HepG2 (cell line): Measurements from ENCODE around the gene RHOBTB3. TPM values are rescaled to one million over a fixed set of nuclear protein-coding genes. Genes with fewer than 3 reads are reported as not detected.

Source experiments
- ATAC-seq: fragments of 200-7000 bp; cut with Tn5 transposase; 3 replicates; pipeline ENCODE4 v1.9.1; 2020; ENCODE audit warnings: mild to moderate bottlenecking, moderate library complexity
- BruUV-seq: library from RNA; stranded (reverse); fragments of 400-500 nt; replicated peaks from 2 replicates; lab custom pipeline; 2021; lab: Mats Ljungman, UMichigan
- CTCF ChIA-PET: fragments of 300-600 bp; formaldehyde crosslinking; extraction: SDS; loops from one replicate; lab custom pipeline; 2021; ENCODE audit warnings: low total read pairs, inconsistent platforms, low intra/inter-chr PET ratio; lab: Yijun Ruan, JAX
- POLR2A ChIA-PET: fragments of 350-600 bp; sonication (Branson Sonifier 250); formaldehyde crosslinking; loops from one replicate; lab custom pipeline; 2020; ENCODE audit warnings: antibody characterized with exemption, inconsistent platforms; lab: Yijun Ruan, JAX
- DNase-seq: peaks from one replicate; pipeline ENCODE4 v3.0.0-alpha.2; 2015; ENCODE audit warnings: low spot score
- FAIRE-seq: peaks from 3 replicates; lab custom pipeline; 2011; peaks lifted over from hg19 to GRCh38; lab: Jason Lieb, UNC
- H2AFZ ChIP-seq: one replicate; pipeline ENCODE4 v1.6.1; 2011; ENCODE audit warnings: low read length, inconsistent platforms
- H3K27ac ChIP-seq: fragments of 300-600 bp; 3 replicates; pipeline ENCODE4 v1.8.0; 2011; ENCODE audit warnings: mixed run types, mild to moderate bottlenecking, mixed read lengths, low read length, inconsistent platforms; ENCODE audit not compliant: insufficient read depth; ENCODE audit errors: extremely low read length
- H3K27me3 ChIP-seq, 2 experiments: fragments of 200-600 bp in 1 of 2; 2 replicates in 1 of 2; 3 replicates in 1 of 2; pipeline versions ENCODE4 v1.6.0 to v1.8.0; 2011; ENCODE audit warnings: low read length in 2 of 2, mild to moderate bottlenecking in 2 of 2, moderate library complexity in 2 of 2, inconsistent platforms in 1 of 2; ENCODE audit not compliant: insufficient read depth in 2 of 2, control insufficient read depth in 1 of 2
- H3K36me3 ChIP-seq, 2 experiments: fragments of 200-600 bp in 1 of 2; replicated peaks in 1 of 2; 2 replicates in 1 of 2; 3 replicates in 1 of 2; pipeline versions ENCODE4 v1.5.1 to v1.8.0; 2011; ENCODE audit warnings: low read length in 2 of 2, inconsistent platforms in 1 of 2; ENCODE audit not compliant: insufficient read depth in 2 of 2, control insufficient read depth in 1 of 2
- H3K4me1 ChIP-seq: 2 replicates; pipeline ENCODE4 v1.5.1; 2012; ENCODE audit warnings: low read length, inconsistent platforms; ENCODE audit not compliant: insufficient read depth
- H3K4me2 ChIP-seq: 2 replicates; pipeline ENCODE4 v1.6.0; 2011; ENCODE audit warnings: low read depth, low read length, inconsistent platforms
- H3K4me3 ChIP-seq, 3 experiments: fragments of 200-600 bp in 1 of 3; sonication (generic), shearing (Covaris generic) in 1 of 3; replicated peaks in 1 of 3; 2 replicates each; pipeline ENCODE4 v1.5.1; 2011 to 2016; ENCODE audit warnings: low read length in 3 of 3, inconsistent platforms in 2 of 3, low read depth in 2 of 3, mild to moderate bottlenecking in 2 of 3, control low read depth in 1 of 3, mixed read lengths in 1 of 3; ENCODE audit not compliant: insufficient read depth in 1 of 3
- H3K79me2 ChIP-seq: one replicate; pipeline ENCODE4 v1.6.1; 2011; ENCODE audit warnings: low read length, inconsistent platforms; ENCODE audit not compliant: insufficient read depth
- H3K9ac ChIP-seq: 2 replicates; pipeline ENCODE4 v1.6.0; 2011; ENCODE audit warnings: mild to moderate bottlenecking, low read depth, low read length, inconsistent platforms; ENCODE audit not compliant: insufficient read depth
- H3K9me3 ChIP-seq: 2 replicates; pipeline ENCODE4 v1.5.1; 2012; ENCODE audit warnings: mild to moderate bottlenecking, low read length
- H4K20me1 ChIP-seq: 2 replicates; pipeline ENCODE4 v1.6.0; 2011; ENCODE audit warnings: inconsistent platforms, mild to moderate bottlenecking, low read length, moderate library complexity; ENCODE audit not compliant: insufficient read depth
- ELF4 ChIP-seq: sonication (generic); formaldehyde crosslinking; IDR thresholded peaks from 2 replicates; pipeline ENCODE4 v1.5.0; 2020; ENCODE audit warnings: missing genetic modification reagents, mild to moderate bottlenecking, moderate library complexity, borderline replicate concordance
- MAZ ChIP-seq, 2 experiments: sonication (generic) in 1 of 2; formaldehyde crosslinking in 1 of 2; IDR thresholded peaks; 2 replicates each; pipeline versions ENCODE4 v1.5.0 to v1.6.1; 2012 to 2020; ENCODE audit warnings: low read depth in 2 of 2, mild to moderate bottlenecking in 2 of 2, borderline replicate concordance in 1 of 2, improper control_type of control experiment in 1 of 2, low read length in 1 of 2, missing genetic modification reagents in 1 of 2, moderate library complexity in 1 of 2
- PTBP1 ChIP-seq: fragments of 200-400 bp; formaldehyde crosslinking; IDR thresholded peaks from 2 replicates; pipeline ENCODE4 v1.6.1; 2018; ENCODE audit warnings: low read length, low read depth; ENCODE audit not compliant: poor library complexity, severe bottlenecking
- TCF7L2 ChIP-seq: IDR thresholded peaks from 2 replicates; pipeline ENCODE4 v1.6.1; 2011; ENCODE audit warnings: mild to moderate bottlenecking, low read depth, low read length, moderate library complexity
- TEAD3 ChIP-seq: optimal IDR thresholded peaks from 2 replicates; pipeline ENCODE3; 2016; ENCODE audit warnings: borderline replicate concordance
- ZKSCAN8 ChIP-seq: IDR thresholded peaks from 2 replicates; pipeline ENCODE4 v1.6.1; 2016; ENCODE audit warnings: borderline replicate concordance, missing genetic modification reagents, missing compliant biosample characterization
- ZNF891 ChIP-seq: sonication (generic); formaldehyde crosslinking; IDR thresholded peaks from 2 replicates; pipeline ENCODE4 v1.5.0; 2020; ENCODE audit warnings: mild to moderate bottlenecking, missing genetic modification reagents
- whole genome bisulfite sequencing: methylation state at CpG from one replicate; pipeline ENCODE4 v1.1.6; 2017; ENCODE audit warnings: low lambda C conversion rate; 5-methylcytosine and 5-hydroxymethylcytosine counted together
- in situ Hi-C: cut with HindIII; loops from 2 replicates; pipeline ENCODE4 v1.10.0; 2017; ENCODE audit warnings: low pct_unique_long_range_greater_than_20kb; ENCODE audit not compliant: extremely low pct_ligation_motif_present
- intact Hi-C: fragments of 100-400 bp; cut with micrococcal nuclease; formaldehyde crosslinking; loops from one replicate; pipeline ENCODE4 v1.10.0; 2022; ENCODE audit not compliant: unreplicated experiment
- polyA plus RNA-seq, 8 experiments: library from polyadenylated mRNA; depleted of rRNA in 3 of 8; stranded (reverse) in 7 of 8; unstranded in 1 of 8; fragments of >200 nt; fragmentation: Illumina TruSeq in 4 of 8; extraction: Trizol in 4 of 8; gene quantifications; 2 replicates each; pipeline versions ENCODE4 v1.2.1 to v1.2.3, GENCODE V29; 2011 to 2016; ENCODE audit warnings: low read depth in 4 of 8, missing spikeins in 1 of 8, mixed read lengths in 1 of 8; ENCODE audit not compliant: insufficient read depth in 1 of 8
- total RNA-seq, 5 experiments: library from RNA; depleted of rRNA; stranded (reverse); fragments of >200 nt; fragmentation: Illumina TruSeq; extraction: Trizol; gene quantifications; 2 replicates each; pipeline ENCODE4 v1.2.3, GENCODE V29; 2016; ENCODE audit warnings: low read depth in 1 of 5
- TF ChIP-seq, protein P1 (sequence below): sonication (generic); formaldehyde crosslinking; IDR thresholded peaks from 2 replicates; pipeline ENCODE4 v1.8.0; 2022; ENCODE audit warnings: missing genetic modification reagents, mild to moderate bottlenecking, inconsistent platforms, borderline replicate concordance

RHOBTB3 gene
- total and polyA plus RNA-seq, 2 of the 13 experiments (the other 11 are each of a cell fraction or from before 2014, with no cell fraction given): 31.6 to 35.4 TPM

DNA sequence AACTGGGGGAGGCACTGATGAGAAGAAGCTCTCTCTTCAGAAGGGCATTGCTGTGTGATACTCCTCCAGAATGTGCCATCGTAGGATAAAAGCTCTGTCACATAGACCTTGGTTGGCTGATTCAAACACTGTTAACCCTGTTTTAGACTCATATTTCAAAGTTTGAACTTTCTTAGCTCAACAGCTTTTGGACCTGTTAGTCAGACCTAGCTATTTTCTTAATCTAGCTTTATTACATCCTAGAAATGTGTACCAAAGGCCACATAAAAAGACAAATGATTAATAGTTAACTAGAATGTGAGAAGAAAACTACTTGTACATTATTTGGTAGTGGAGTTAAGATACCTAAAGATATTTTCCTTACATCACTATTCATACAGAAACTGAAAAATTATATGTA is 4.3 kb downstream of the RHOBTB3 start:
- Histone ChIP-seq H3K4me3 (no peak overlapping the region), H3K36me3 (peaks cover 0 to 11% of the 10 kb centered on the region in 2 experiments; a peak in 2 of 5 replicates), H3K27me3 (no peaks in the 10 kb centered on the region), H4K20me1 (no peaks in the 10 kb centered on the region), H3K9me3 (no peaks in the 10 kb centered on the region), H3K9ac (no peak overlapping the region), H3K4me1 (peaks cover 39% of the 10 kb centered on the region), H3K79me2 (peaks cover 3% of the 10 kb centered on the region), H3K4me2 (no peak overlapping the region), H3K27ac (no peak overlapping the region), H2AFZ (no peak overlapping the region)
- FAIRE-seq (no peak), DNase-seq (no peak), ATAC-seq (no peak)
- TF ChIP-seq PTBP1: no peak
- TF ChIP-seq ZKSCAN8 (CRISPR knock-in tag): no peak
- TF ChIP-seq ELF4 (CRISPR knock-in tag): no peak
- no peak for TF ChIP-seq TEAD3
- ChIA-PET POLR2A (interaction anchor here (0.6 to 1.5 kb wide), 2 partner anchors 23 to 99 kb away, joined by 3 to 6 read pairs; no protein-coding TSS in a partner anchor), CTCF (no interaction called here)
- 92% methylated on average over 1 of the region's 1 CpG for WGBS
- in situ Hi-C loops: no loop called here
- intact Hi-C loops: no loop called here
- no TSS peak for BruUV-seq

DNA sequence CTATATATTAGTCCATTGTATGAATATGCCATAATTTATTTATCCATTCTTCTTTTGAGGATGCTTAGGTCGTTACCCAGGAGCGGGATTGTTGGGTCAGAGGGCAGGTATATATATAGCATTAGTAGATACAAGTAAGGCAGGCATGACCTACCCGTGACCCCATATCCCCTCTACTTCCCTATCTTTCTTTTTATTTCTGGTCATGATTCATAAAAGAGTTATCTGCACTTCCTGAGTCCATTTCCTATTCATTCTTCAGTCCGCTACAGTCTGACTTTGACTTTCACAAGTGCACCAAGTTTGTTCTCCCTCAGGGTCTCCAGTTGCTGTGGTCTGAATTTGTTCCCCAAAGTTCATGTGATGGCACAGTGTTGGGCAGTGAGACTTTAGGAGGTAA is 6.9 kb downstream of the RHOBTB3 start:
- POLR2A ChIA-PET: no interaction called here
- no TSS peak for BruUV-seq
- no peak for FAIRE-seq

More for the DNA sequence above, 6.9 kb downstream of the RHOBTB3 start:
- Histone ChIP-seq H3K4me1 (peaks cover 25% of the 10 kb centered on the region), H3K9ac (no peak overlapping the region), H4K20me1 (no peaks in the 10 kb centered on the region), H3K4me3 (no peak overlapping the region), H3K9me3 (no peaks in the 10 kb centered on the region), H3K36me3 (peaks cover 0 to 11% of the 10 kb centered on the region in 2 experiments; a peak in 2 of 5 replicates), H3K27ac (no peak overlapping the region), H3K79me2 (no peaks in the 10 kb centered on the region), H3K27me3 (no peaks in the 10 kb centered on the region), H3K4me2 (no peak overlapping the region), H2AFZ (no peak overlapping the region)
- in situ Hi-C loops (no loop called here), intact Hi-C loops (no loop called here)
- TF ChIP-seq ZNF891 (CRISPR knock-in tag) (no peak), MAZ (IDR thresholded peaks at IDR 0.05; ENCODE audit: borderline replicate concordance, low read depth, low read length) (no peak), MAZ (CRISPR knock-in tag; IDR thresholded peaks at IDR 0.05; ENCODE audit: low read depth) (no peak), TCF7L2 (no peak)
- TF ChIP-seq, protein P1, sequence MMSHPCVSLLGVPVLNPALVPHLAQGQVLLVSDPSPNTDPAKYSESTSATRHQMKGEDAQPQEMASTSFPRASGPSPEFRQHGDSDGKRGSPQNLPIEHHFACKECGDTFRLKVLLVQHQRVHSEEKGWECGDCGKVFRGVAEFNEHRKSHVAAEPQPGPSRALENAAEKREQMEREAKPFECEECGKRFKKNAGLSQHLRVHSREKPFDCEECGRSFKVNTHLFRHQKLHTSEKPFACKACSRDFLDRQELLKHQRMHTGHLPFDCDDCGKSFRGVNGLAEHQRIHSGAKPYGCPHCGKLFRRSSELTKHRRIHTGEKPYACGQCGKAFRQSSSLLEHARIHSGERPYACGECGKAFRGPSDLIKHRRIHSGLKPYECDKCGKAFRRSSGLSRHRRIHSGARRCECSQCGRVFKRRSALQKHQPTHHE (CRISPR knock-in tag): no peak
- CTCF ChIA-PET: no interaction called here
- ATAC-seq (no peak), DNase-seq (no peak)
- WGBS: 96% methylated on average over 4 of the region's 4 CpGs
